Measurements from ENCODE around the gene NFE2L3. TPM values are rescaled to one million over a fixed set of nuclear protein-coding genes. Genes with fewer than 3 reads are reported as not detected.

Gene NFE2L3
- total and polyA plus RNA-seq, 2 donors from 2014 or later = 5.2 to 12.5 TPM

GRCh38 chr7:26216049-26216448, 64.1 kb downstream of the NFE2L3 start:
- Histone ChIP-seq H3K4me1 (ENCODE audit: control insufficient read depth in 2 of 3, insufficient read depth in 2 of 3, low read depth in 1 of 3, low read length in 3 of 3) (no peaks in the 10 kb centered on the region), H3K36me3 (ENCODE audit: control insufficient read depth in 2 of 3, insufficient read depth in 3 of 3, low read length in 3 of 3) (peaks cover 2 to 5% (median 3%) of the 10 kb centered on the region in 3 donors), H3K9ac (ENCODE audit: low read length in 3 of 3) (no peak overlapping the region), H3K4me3 (ENCODE audit: low read length in 3 of 3) (no peak overlapping the region), H3K9me3 (ENCODE audit: control insufficient read depth in 2 of 3, insufficient read depth in 1 of 3, low read length in 3 of 3) (no peaks in the 10 kb centered on the region), H3K27me3 (ENCODE audit: control insufficient read depth, insufficient read depth, low read length) (no peaks in the 10 kb centered on the region), H3K27ac (ENCODE audit: low read depth in 2 of 2, low read length in 2 of 2) (no peak overlapping the region)
- no peak for TF ChIP-seq CTCF (IDR thresholded peaks at IDR 0.05; ENCODE audit: borderline replicate concordance, extremely low read depth, insufficient read depth)
- FAIRE-seq (no peak), DNase-seq (no peak)
- intact Hi-C loops (cut with DNase I) = no loop called here

- H3K9me3 ChIP-seq (ENCODE audit: control insufficient read depth in 2 of 3, insufficient read depth in 1 of 3, low read length in 3 of 3) = no peaks in the 10 kb centered on the region
- H3K9ac ChIP-seq (ENCODE audit: low read length in 3 of 3) = no peak overlapping the region
- H3K4me3 ChIP-seq (ENCODE audit: low read length in 3 of 3) = no peak overlapping the region
- intact Hi-C loops (cut with DNase I) = no loop called here
- TF ChIP-seq CTCF (IDR thresholded peaks at IDR 0.05; ENCODE audit: borderline replicate concordance, extremely low read depth, insufficient read depth) = no peak
- DNase-seq = no peak
- no peaks in the 10 kb centered on the region for H3K4me1 ChIP-seq (ENCODE audit: control insufficient read depth in 2 of 3, insufficient read depth in 2 of 3, low read depth in 1 of 3, low read length in 3 of 3)
- no peaks in the 10 kb centered on the region for H3K27me3 ChIP-seq (ENCODE audit: control insufficient read depth, insufficient read depth, low read length)
- H3K27ac ChIP-seq (ENCODE audit: low read depth in 2 of 2, low read length in 2 of 2) = no peak overlapping the region
- FAIRE-seq = no peak
- H3K36me3 ChIP-seq (ENCODE audit: control insufficient read depth in 2 of 3, insufficient read depth in 3 of 3, low read length in 3 of 3) = no peaks in the 10 kb centered on the region
These were observed 72.4 kb downstream of the NFE2L3 start for GRCh38 chr7:26224359-26224758.

- intact Hi-C loops (cut with DNase I) = no loop called here
These were observed 76.0 kb downstream of the NFE2L3 start for GRCh38 chr7:26227987-26228386.

More at GRCh38 chr7:26227987-26228386, 76.0 kb downstream of the NFE2L3 start:
- Histone ChIP-seq H3K9me3 (ENCODE audit: control insufficient read depth in 2 of 3, insufficient read depth in 1 of 3, low read length in 3 of 3) (no peaks in the 10 kb centered on the region), H3K4me1 (ENCODE audit: control insufficient read depth in 2 of 3, insufficient read depth in 2 of 3, low read depth in 1 of 3, low read length in 3 of 3) (no peaks in the 10 kb centered on the region), H3K27me3 (ENCODE audit: control insufficient read depth, insufficient read depth, low read length) (no peaks in the 10 kb centered on the region), H3K9ac (ENCODE audit: low read length in 3 of 3) (no peak overlapping the region), H3K27ac (ENCODE audit: low read depth in 2 of 2, low read length in 2 of 2) (no peak overlapping the region), H3K36me3 (ENCODE audit: control insufficient read depth in 2 of 3, insufficient read depth in 3 of 3, low read length in 3 of 3) (no peaks in the 10 kb centered on the region), H3K4me3 (ENCODE audit: low read length in 3 of 3) (no peak overlapping the region)
- no peak for TF ChIP-seq CTCF (IDR thresholded peaks at IDR 0.05; ENCODE audit: borderline replicate concordance, extremely low read depth, insufficient read depth)
- DNase-seq = no peak
- no peak for FAIRE-seq
